K562 (cell line): Measurements from ENCODE around the gene MAPKAPK3. TPM values are rescaled to one million over a fixed set of nuclear protein-coding genes. Genes with fewer than 3 reads are reported as not detected.

Experiments used
- ATAC-seq: fragments of 200-7000 bp; cut with Tn5 transposase; 3 replicates; pipeline ENCODE4 v1.9.1; 2020; ENCODE audit warnings: moderate library complexity
- BruUV-seq: library from RNA; stranded (reverse); fragments of 400-500 nt; replicated peaks from 2 replicates; lab custom pipeline; 2021; lab: Mats Ljungman, UMichigan
- CTCF ChIA-PET: fragments of 300-600 bp; formaldehyde crosslinking; extraction: SDS; loops from one replicate; lab custom pipeline; 2021; ENCODE audit warnings: low intra/inter-chr PET ratio; lab: Yijun Ruan, JAX
- POLR2A ChIA-PET: fragments of 300-600, 350-650 bp; sonication (Branson Sonifier 250); formaldehyde crosslinking; extraction: SDS; loops from one replicate; lab custom pipeline; 2021; ENCODE audit warnings: antibody characterized with exemption, inconsistent platforms; lab: Yijun Ruan, JAX
- DNase-seq, 4 experiments: peaks; one replicate each; pipeline versions ENCODE4 v3.0.0 to v3.0.0-alpha.2; 2011 to 2018; ENCODE audit warnings: low spot score in 3 of 4, mixed read lengths in 3 of 4; ENCODE audit errors: extremely low read depth in 1 of 4
- FAIRE-seq: peaks from 2 replicates; lab custom pipeline; 2011; peaks lifted over from hg19 to GRCh38; lab: Jason Lieb, UNC
- H2AFZ ChIP-seq: 2 replicates; pipeline ENCODE4 v1.6.0; 2011; ENCODE audit warnings: low read depth, low read length, control low read depth, inconsistent platforms
- H3K27ac ChIP-seq: fragments of 200-600 bp; 3 replicates; pipeline ENCODE4 v1.8.0; 2011; ENCODE audit warnings: low read depth, mild to moderate bottlenecking, control low read depth, inconsistent platforms, low read length, moderate library complexity, mixed read lengths; ENCODE audit errors: extremely low read depth
- H3K27me3 ChIP-seq, 2 experiments: fragments of 300-600 bp in 1 of 2; 2 replicates in 1 of 2; 3 replicates in 1 of 2; pipeline versions ENCODE4 v1.6.0 to v1.8.0; 2011; ENCODE audit warnings: inconsistent platforms in 2 of 2, low read length in 2 of 2, mild to moderate bottlenecking in 1 of 2, mixed read lengths in 1 of 2, moderate library complexity in 1 of 2; ENCODE audit not compliant: control insufficient read depth in 2 of 2, insufficient read depth in 2 of 2
- H3K36me3 ChIP-seq: fragments of 300-600 bp; 3 replicates; pipeline ENCODE4 v1.8.0; 2011; ENCODE audit warnings: mild to moderate bottlenecking, low read length, inconsistent platforms; ENCODE audit not compliant: control insufficient read depth, insufficient read depth
- H3K4me1 ChIP-seq, 2 experiments: fragments of 200-600 bp in 1 of 2; replicated peaks in 1 of 2; 2 replicates in 1 of 2; 3 replicates in 1 of 2; pipeline versions ENCODE4 v1.5.1 to v1.8.0; 2011; ENCODE audit warnings: inconsistent platforms in 2 of 2, low read length in 2 of 2, mild to moderate bottlenecking in 1 of 2, mixed read lengths in 1 of 2, moderate library complexity in 1 of 2; ENCODE audit not compliant: control insufficient read depth in 2 of 2, insufficient read depth in 2 of 2
- H3K4me2 ChIP-seq: 2 replicates; pipeline ENCODE4 v1.6.1; 2011; ENCODE audit warnings: low read length, control low read depth, inconsistent platforms, mixed read lengths; ENCODE audit not compliant: insufficient read depth
- H3K4me3 ChIP-seq: fragments of 200-600 bp; sonication (generic), shearing (Covaris generic); 2 replicates; pipeline ENCODE4 v1.5.1; 2016; ENCODE audit warnings: control low read depth, inconsistent platforms
- H3K79me2 ChIP-seq: fragments of 200-600 bp; 3 replicates; pipeline ENCODE4 v1.8.0; 2011; ENCODE audit warnings: low read length, inconsistent platforms; ENCODE audit not compliant: control insufficient read depth, insufficient read depth
- H3K9ac ChIP-seq, 2 experiments: 2 replicates each; pipeline versions ENCODE4 v1.6.0 to v1.6.1; 2011; ENCODE audit warnings: low read depth in 2 of 2, low read length in 2 of 2, control low read depth in 1 of 2, inconsistent platforms in 1 of 2, mild to moderate bottlenecking in 1 of 2, mixed read lengths in 1 of 2; ENCODE audit not compliant: insufficient read depth in 1 of 2
- H3K9me1 ChIP-seq: one replicate; pipeline ENCODE4 v1.6.0; 2011; ENCODE audit warnings: inconsistent platforms, mild to moderate bottlenecking, low read length, moderate library complexity; ENCODE audit not compliant: control insufficient read depth, insufficient read depth
- H3K9me3 ChIP-seq: replicated peaks from 2 replicates; pipeline ENCODE4 v1.5.1; 2011; ENCODE audit warnings: low read depth, low read length, inconsistent platforms; ENCODE audit not compliant: control insufficient read depth, insufficient read depth
- H4K20me1 ChIP-seq: replicated peaks from 2 replicates; pipeline ENCODE4 v1.6.1; 2011; ENCODE audit warnings: low read length, inconsistent platforms, mixed read lengths; ENCODE audit not compliant: control insufficient read depth, insufficient read depth
- CHAMP1 ChIP-seq: fragments of 450-650 bp; IDR thresholded peaks from 2 replicates; pipeline ENCODE4 v1.6.1; 2016; ENCODE audit warnings: mild to moderate bottlenecking
- HBP1 ChIP-seq: fragments of 450-650 bp; formaldehyde crosslinking; IDR thresholded peaks from 2 replicates; pipeline ENCODE4 v1.4.0; 2022; ENCODE audit warnings: missing genetic modification characterization
- NFIX ChIP-seq: fragments of 250-450 bp; sonication (Bioruptor Pico); IDR thresholded peaks from 2 replicates; pipeline ENCODE4 v1.4.0; 2020; ENCODE audit warnings: low read depth, mild to moderate bottlenecking, moderate library complexity
- PTTG1 ChIP-seq: fragments of 450-650 bp; IDR thresholded peaks from 2 replicates; pipeline ENCODE4 v1.6.1; 2016; ENCODE audit warnings: low read depth, mild to moderate bottlenecking, missing genetic modification characterization, missing compliant biosample characterization
- SMARCE1 ChIP-seq: fragments of 450-650 bp; IDR thresholded peaks from 2 replicates; pipeline ENCODE4 v1.7.1; 2016; ENCODE audit warnings: mild to moderate bottlenecking
- TARDBP ChIP-seq: fragments of 450-650 bp; IDR thresholded peaks from 2 replicates; pipeline ENCODE4 v1.6.1; 2016
- ZBTB9 ChIP-seq: fragments of 450-650 bp; formaldehyde crosslinking; IDR thresholded peaks from 2 replicates; pipeline ENCODE4 v1.4.0; 2020; ENCODE audit warnings: mild to moderate bottlenecking, moderate library complexity
- ZNF764 ChIP-seq: fragments of 250-450 bp; sonication (Bioruptor Pico); IDR thresholded peaks from 2 replicates; pipeline ENCODE4 v1.4.0; 2020; ENCODE audit warnings: low read depth, mild to moderate bottlenecking, moderate library complexity
- WGBS: fragments of 100-300 bp; shearing (Covaris generic); methylation state at CpG from one replicate; pipeline ENCODE4 v1.1.6; 2016; ENCODE audit warnings: low coverage, mixed read lengths; ENCODE audit not compliant: insufficient coverage; ENCODE audit errors: missing lambda C conversion rate; 5-methylcytosine and 5-hydroxymethylcytosine counted together
- in situ Hi-C: fragments of 300-500 bp; cut with MboI; formaldehyde crosslinking; loops from 4 replicates; pipeline ENCODE4 v1.15.0; 2018; ENCODE audit warnings: inconsistent platforms, mixed read lengths
- intact Hi-C: fragments of 100-400 bp; cut with micrococcal nuclease; formaldehyde crosslinking; loops from 2 replicates; pipeline ENCODE4 v1.14.2; 2022
- polyA plus RNA-seq, 8 experiments: library from polyadenylated mRNA; depleted of rRNA in 4 of 8; stranded (reverse) in 5 of 8; unstranded in 3 of 8; fragments of >200 nt; fragmentation: Nextera tagmentation in 2 of 8; fragmentation: Illumina TruSeq in 1 of 8; extraction: Ambion mirVana in 2 of 8; extraction: Trizol in 1 of 8; gene quantifications; 2 replicates each; pipeline versions ENCODE4 v1.2.1 to v1.2.3, GENCODE V29; 2011 to 2014; ENCODE audit warnings: inconsistent platforms in 1 of 8, missing spikeins in 1 of 8
- total RNA-seq, 7 experiments: library from RNA; depleted of rRNA in 6 of 7; stranded (reverse); fragments of >200 nt in 6 of 7; fragmentation: Illumina TruSeq in 2 of 7; extraction: Trizol in 2 of 7; gene quantifications; 2 replicates each; pipeline versions ENCODE4 v1.2.1 to v1.2.3, GENCODE V29; 2011 to 2021; ENCODE audit warnings: low replicate concordance in 1 of 7

The MAPKAPK3 gene
- total and polyA plus RNA-seq, 9 of the 15 experiments (the other 6 are each of a cell fraction or from before 2014, with no cell fraction given), result 8.0 to 56.4 (median 41.2) TPM

GRCh38 chr3:50630877-50631276, 13.9 kb downstream of the MAPKAPK3 start:
- no peak overlapping the region for H2AFZ ChIP-seq
- in situ Hi-C loops (loop anchor here (25.0 kb wide), 1 partner anchor 1056 kb away; no protein-coding TSS in a partner anchor), intact Hi-C loops (no loop called here)
- no TSS peak for BruUV-seq
- H3K4me1 ChIP-seq, result peaks cover 0 to 14% of the 10 kb centered on the region in 2 experiments; a peak in 4 of 5 replicates
- DNase-seq (peak in 1 of 4 experiments; percentile 11), ATAC-seq (no peak), FAIRE-seq (no peak)
- ChIA-PET CTCF (no interaction called here), POLR2A (interaction anchor here (1.4 to 2.1 kb wide), 2 partner anchors 8 to 12 kb away, joined by 5 to 9 read pairs; no protein-coding TSS in a partner anchor)
- no peak overlapping the region for H3K4me3 ChIP-seq
- H3K4me2 ChIP-seq, result no peak overlapping the region
- no peaks in the 10 kb centered on the region for H3K27me3 ChIP-seq
- H3K27ac ChIP-seq, result no peak overlapping the region
- H3K36me3 ChIP-seq, result peaks cover 25% of the 10 kb centered on the region; the same call in 1 of the 3 replicates
- 0 out of 4 replicates have a peak overlapping the region, but pooled peaks of 1 of the 2 experiments have one; percentile 35 for H3K9ac ChIP-seq
- peaks cover 23% of the 10 kb centered on the region for H4K20me1 ChIP-seq
- no peaks in the 10 kb centered on the region for H3K9me1 ChIP-seq
- H3K79me2 ChIP-seq, result peaks cover 26% of the 10 kb centered on the region
- H3K9me3 ChIP-seq, result no peaks in the 10 kb centered on the region
- WGBS, result 52% methylated on average over 5 of the region's 7 CpGs
- TF ChIP-seq ZNF764 (CRISPR knock-in tag), result no peak
- no peak for TF ChIP-seq HBP1 (CRISPR knock-in tag)
- TF ChIP-seq TARDBP, result no peak
- no peak for TF ChIP-seq CHAMP1
- TF ChIP-seq PTTG1, result no peak
- peak; percentile 44; the same call in 1 of the 2 replicates for TF ChIP-seq NFIX
- TF ChIP-seq SMARCE1, result no peak
- no peak for TF ChIP-seq ZBTB9
